ENCODE measurements around the gene KCNC4. TPM values are rescaled to one million over a fixed set of nuclear protein-coding genes. Genes with fewer than 3 reads are reported as not detected.

Gene KCNC4
- total RNA-seq, 5 donors from 2014 or later (not counting 1 experiment from before 2014, with no cell fraction given) = 11.0 to 19.4 (median 15.0) TPM

- 75% methylated on average over 10 of the region's 16 CpGs for WGBS (ENCODE audit: insufficient coverage)
- Histone ChIP-seq H3K27ac (ENCODE audit: low read length) (no peak overlapping the region), H3K9me3 (no peaks in the 10 kb centered on the region), H3K36me3 (ENCODE audit: control insufficient read depth in 2 of 2, extremely low read depth in 1 of 2, insufficient read depth in 1 of 2, low read length in 1 of 2) (peaks cover 0 to 6% of the 10 kb centered on the region in 2 donors), H3K27me3 (replicated peaks in 1 of 2; ENCODE audit: control insufficient read depth in 2 of 2, extremely low read depth in 1 of 2, insufficient read depth in 2 of 2, low read length in 1 of 2) (peaks cover 0 to 13% of the 10 kb centered on the region in 2 experiments), H3K4me3 (ENCODE audit: control insufficient read depth in 1 of 2, extremely low read depth in 1 of 2, low read length in 1 of 2) (no peak overlapping the region), H3K4me1 (ENCODE audit: control insufficient read depth in 1 of 2, extremely low read depth in 1 of 2, insufficient read depth in 2 of 2, low read length in 2 of 2) (peaks cover 2 to 30% of the 10 kb centered on the region in 2 experiments)
- ATAC-seq (replicated peaks in 1 of 4) (no peak), DNase-seq (no peak)
- Mint-ChIP-seq H3K4me1 (peaks cover 34 to 45% (median 34%) of the 10 kb centered on the region in 3 donors), H3K27ac (peak overlapping the region in 1 of 2 donors; percentile 55), H3K9me3 (no peaks in the 10 kb centered on the region), H3K4me3 (no peak overlapping the region), H3K36me3 (no peaks in the 10 kb centered on the region), H3K27me3 (no peaks in the 10 kb centered on the region)
- ChIA-PET POLR2A (no interaction called here), CTCF (interaction anchor here (0.7 to 1.1 kb wide), 3 partner anchors 12 to 99 kb away, joined by 3 to 4 read pairs (median 3); no protein-coding TSS in a partner anchor)
Observed at GRCh38 chr1:110214454-110215404, 4.6 kb downstream of the KCNC4 start.

GRCh38 chr1:110215621-110216515, 5.8 kb downstream of the KCNC4 start:
- DNase-seq (no peak), ATAC-seq (replicated peaks in 1 of 4) (no peak)
- Histone ChIP-seq H3K27ac (ENCODE audit: low read length) (no peak overlapping the region), H3K4me3 (ENCODE audit: control insufficient read depth in 1 of 2, extremely low read depth in 1 of 2, low read length in 1 of 2) (no peak overlapping the region), H3K9me3 (no peaks in the 10 kb centered on the region), H3K4me1 (ENCODE audit: control insufficient read depth in 1 of 2, extremely low read depth in 1 of 2, insufficient read depth in 2 of 2, low read length in 2 of 2) (peaks cover 2 to 27% of the 10 kb centered on the region in 2 experiments), H3K36me3 (ENCODE audit: control insufficient read depth in 2 of 2, extremely low read depth in 1 of 2, insufficient read depth in 1 of 2, low read length in 1 of 2) (peaks cover 0 to 6% of the 10 kb centered on the region in 2 donors), H3K27me3 (replicated peaks in 1 of 2; ENCODE audit: control insufficient read depth in 2 of 2, extremely low read depth in 1 of 2, insufficient read depth in 2 of 2, low read length in 1 of 2) (peaks cover 0 to 13% of the 10 kb centered on the region in 2 experiments)
- ChIA-PET POLR2A (interaction anchor here in 1 of 2 donors (0.5 to 0.6 kb wide), 2 partner anchors 89 to 929 kb away, joined by 3 to 6 read pairs; no protein-coding TSS in a partner anchor), CTCF (no interaction called here)
- Mint-ChIP-seq H3K27me3 (no peaks in the 10 kb centered on the region), H3K4me3 (no peak overlapping the region), H3K36me3 (no peaks in the 10 kb centered on the region), H3K27ac (no peak overlapping the region), H3K4me1 (peaks cover 33 to 43% (median 33%) of the 10 kb centered on the region in 3 donors), H3K9me3 (no peaks in the 10 kb centered on the region)
- WGBS (ENCODE audit: insufficient coverage) = 89% methylated on average over 6 of the region's 7 CpGs

- Mint-ChIP-seq H3K4me3 (no peak overlapping the region), H3K27ac (no peak overlapping the region), H3K9me3 (no peaks in the 10 kb centered on the region), H3K36me3 (no peaks in the 10 kb centered on the region), H3K4me1 (peaks cover 31 to 39% (median 31%) of the 10 kb centered on the region in 3 donors), H3K27me3 (no peaks in the 10 kb centered on the region)
- Histone ChIP-seq H3K4me1 (ENCODE audit: control insufficient read depth in 1 of 2, extremely low read depth in 1 of 2, insufficient read depth in 2 of 2, low read length in 2 of 2) (peaks cover 2 to 17% of the 10 kb centered on the region in 2 experiments), H3K4me3 (ENCODE audit: control insufficient read depth in 1 of 2, extremely low read depth in 1 of 2, low read length in 1 of 2) (no peak overlapping the region), H3K27ac (ENCODE audit: low read length) (no peak overlapping the region), H3K9me3 (no peaks in the 10 kb centered on the region), H3K27me3 (replicated peaks in 1 of 2; ENCODE audit: control insufficient read depth in 2 of 2, extremely low read depth in 1 of 2, insufficient read depth in 2 of 2, low read length in 1 of 2) (peaks cover 0 to 7% of the 10 kb centered on the region in 2 experiments), H3K36me3 (ENCODE audit: control insufficient read depth in 2 of 2, extremely low read depth in 1 of 2, insufficient read depth in 1 of 2, low read length in 1 of 2) (peaks cover 0 to 6% of the 10 kb centered on the region in 2 donors)
- ATAC-seq (replicated peaks in 1 of 4) = no peak
- POLR2A ChIA-PET = interaction anchor here in 1 of 2 donors (0.5 kb wide), 1 partner anchor 96 kb away, joined by 4 read pairs; no protein-coding TSS in a partner anchor
- CTCF ChIA-PET = no interaction called here
- DNase-seq = no peak
- no CpG with 5 or more reads among the region's 6 CpGs for WGBS (ENCODE audit: insufficient coverage)
Observed at GRCh38 chr1:110216844-110217444, 6.8 kb downstream of the KCNC4 start.

- no peak for ATAC-seq (replicated peaks in 1 of 4)
- CTCF ChIA-PET = no interaction called here
Observed at GRCh38 chr1:110218137-110218536, 8.0 kb downstream of the KCNC4 start.

GRCh38 chr1:110218739-110219138, 8.6 kb downstream of the KCNC4 start:
- Histone ChIP-seq H3K27me3 (replicated peaks in 1 of 2; ENCODE audit: control insufficient read depth in 2 of 2, extremely low read depth in 1 of 2, insufficient read depth in 2 of 2, low read length in 1 of 2) (no peaks in the 10 kb centered on the region), H3K27ac (ENCODE audit: low read length) (no peak overlapping the region), H3K9me3 (no peaks in the 10 kb centered on the region), H3K36me3 (ENCODE audit: control insufficient read depth in 2 of 2, extremely low read depth in 1 of 2, insufficient read depth in 1 of 2, low read length in 1 of 2) (peaks cover 0 to 14% of the 10 kb centered on the region in 2 donors), H3K4me3 (ENCODE audit: control insufficient read depth in 1 of 2, extremely low read depth in 1 of 2, low read length in 1 of 2) (no peak overlapping the region), H3K4me1 (ENCODE audit: control insufficient read depth in 1 of 2, extremely low read depth in 1 of 2, insufficient read depth in 2 of 2, low read length in 2 of 2) (peaks cover 0 to 2% of the 10 kb centered on the region in 2 experiments)
- ChIA-PET CTCF (no interaction called here), POLR2A (no interaction called here)
- Mint-ChIP-seq H3K36me3 (peaks cover 9% of the 10 kb centered on the region), H3K9me3 (no peaks in the 10 kb centered on the region), H3K27me3 (no peaks in the 10 kb centered on the region), H3K27ac (no peak overlapping the region), H3K4me1 (peaks cover 16 to 25% (median 18%) of the 10 kb centered on the region in 3 donors), H3K4me3 (no peak overlapping the region)
- WGBS (ENCODE audit: insufficient coverage) = 87% methylated on average over 4 of the region's 4 CpGs
- ATAC-seq (replicated peaks in 1 of 4) (no peak), DNase-seq (no peak)

More at GRCh38 chr1:110218137-110218536, 8.0 kb downstream of the KCNC4 start:
- DNase-seq = no peak
- POLR2A ChIA-PET = no interaction called here
- Histone ChIP-seq H3K27me3 (replicated peaks in 1 of 2; ENCODE audit: control insufficient read depth in 2 of 2, extremely low read depth in 1 of 2, insufficient read depth in 2 of 2, low read length in 1 of 2) (no peaks in the 10 kb centered on the region), H3K27ac (ENCODE audit: low read length) (no peak overlapping the region), H3K4me1 (ENCODE audit: control insufficient read depth in 1 of 2, extremely low read depth in 1 of 2, insufficient read depth in 2 of 2, low read length in 2 of 2) (peaks cover 0 to 5% of the 10 kb centered on the region in 2 experiments), H3K36me3 (ENCODE audit: control insufficient read depth in 2 of 2, extremely low read depth in 1 of 2, insufficient read depth in 1 of 2, low read length in 1 of 2) (peaks cover 0 to 11% of the 10 kb centered on the region in 2 donors), H3K4me3 (ENCODE audit: control insufficient read depth in 1 of 2, extremely low read depth in 1 of 2, low read length in 1 of 2) (no peak overlapping the region), H3K9me3 (no peaks in the 10 kb centered on the region)
- whole genome bisulfite sequencing (ENCODE audit: insufficient coverage) = 83% methylated on average over 4 of the region's 5 CpGs
- no peak overlapping the region for H3K4me3 Mint-ChIP-seq
- H3K36me3 Mint-ChIP-seq = peaks cover 4% of the 10 kb centered on the region
- H3K4me1 Mint-ChIP-seq = peaks cover 22 to 27% (median 24%) of the 10 kb centered on the region in 3 donors
- no peaks in the 10 kb centered on the region for H3K9me3 Mint-ChIP-seq
- no peak overlapping the region for H3K27ac Mint-ChIP-seq
- H3K27me3 Mint-ChIP-seq = no peaks in the 10 kb centered on the region
